Muscle of leg (tissue), 11 donors: Measurements from ENCODE around the gene CXXC4. TPM values are rescaled to one million over a fixed set of nuclear protein-coding genes. Genes with fewer than 3 reads are reported as not detected.

ENCODE experiments used
- DNase-seq: peaks from one replicate; pipeline ENCODE4 v3.0.0; 2013
- H3K27ac ChIP-seq: one replicate; pipeline ENCODE4 v1.5.1; 2013; ENCODE audit warnings: mild to moderate bottlenecking, low read length, control low read depth
- H3K27me3 ChIP-seq: one replicate; pipeline ENCODE4 v1.6.1; 2013; ENCODE audit warnings: low read length; ENCODE audit not compliant: control insufficient read depth, insufficient read depth
- H3K36me3 ChIP-seq: one replicate; pipeline ENCODE4 v1.6.1; 2013; ENCODE audit warnings: low read length; ENCODE audit not compliant: control insufficient read depth, insufficient read depth
- H3K4me1 ChIP-seq: one replicate; pipeline ENCODE4 v1.6.1; 2013; ENCODE audit warnings: low read length; ENCODE audit not compliant: control insufficient read depth, insufficient read depth
- H3K4me3 ChIP-seq: one replicate; pipeline ENCODE4 v1.5.1; 2013; ENCODE audit warnings: low read length, control low read depth
- H3K9me3 ChIP-seq: replicated peaks from 2 replicates; pipeline ENCODE4 v1.6.1; 2013; ENCODE audit warnings: low read depth, low read length; ENCODE audit not compliant: control insufficient read depth
- WGBS: methylation state at CpG from one replicate; pipeline ENCODE4 v1.1.5; 2013; ENCODE audit warnings: missing lambda C conversion rate; ENCODE audit not compliant: insufficient coverage; 5-methylcytosine and 5-hydroxymethylcytosine counted together
- polyA plus RNA-seq, 8 donors: library from polyadenylated mRNA; unstranded; fragments of 120-200 nt; gene quantifications; one replicate each; pipeline versions ENCODE4 v1.2.1 to v1.2.3, GENCODE V29; 2013; ENCODE audit warnings: inconsistent platforms in 1 of 8, low replicate concordance in 1 of 8; ENCODE audit not compliant: insufficient read length in 8 of 8, insufficient read depth in 1 of 8
- total RNA-seq: library from RNA; stranded (reverse); fragments of 120-200 nt; gene quantifications from one replicate; pipeline ENCODE4 v1.2.4, GENCODE V29; 2013

The CXXC4 gene
- total and polyA plus RNA-seq, 9 donors = 1.6 to 3.2 (median 2.6) TPM

DNA sequence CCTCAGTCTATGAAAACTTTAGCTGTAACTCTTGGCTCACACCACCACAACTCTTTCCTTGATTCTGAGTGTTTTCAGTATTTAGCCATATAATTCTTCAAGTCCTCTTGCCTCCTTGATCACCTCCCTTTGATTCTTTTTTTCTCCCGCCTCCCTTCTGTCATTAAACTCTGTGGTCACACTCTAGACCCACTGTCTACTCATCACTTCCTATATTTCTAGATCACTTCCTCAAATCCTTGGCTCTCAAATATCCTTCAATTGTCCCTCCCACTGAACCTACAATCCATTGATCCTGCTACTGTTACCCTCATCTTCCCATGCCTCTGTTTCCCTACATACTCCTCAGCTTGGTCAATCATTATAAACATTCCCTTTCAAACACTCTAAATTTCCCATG lies 12.4 kb upstream of the CXXC4 start:
- Histone ChIP-seq H3K4me1 (no peaks in the 10 kb centered on the region), H3K27ac (no peak overlapping the region), H3K36me3 (no peaks in the 10 kb centered on the region), H3K4me3 (no peak overlapping the region), H3K27me3 (no peaks in the 10 kb centered on the region), H3K9me3 (no peaks in the 10 kb centered on the region)
- DNase-seq = no peak
- 70% methylated on average over 1 of the region's 1 CpG for WGBS

DNA sequence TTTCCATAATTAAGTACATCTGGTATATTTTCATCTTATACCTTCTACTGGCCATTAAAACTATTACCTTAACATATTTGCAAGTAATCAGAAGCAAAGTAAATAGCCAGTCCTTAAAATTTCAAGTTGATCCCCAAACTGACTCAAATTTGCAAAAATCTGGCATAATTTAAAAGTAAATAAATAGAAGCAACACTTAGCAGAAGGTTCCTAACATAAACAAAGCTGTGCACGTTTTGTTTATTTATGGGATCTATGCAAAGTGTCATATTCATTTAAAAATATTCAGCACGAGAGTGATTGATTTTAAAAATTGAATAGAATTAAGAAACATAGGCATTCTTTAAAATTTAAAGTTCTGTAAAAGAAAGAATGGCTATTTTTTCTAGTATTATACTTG lies 9.8 kb upstream of the CXXC4 start:
- H3K36me3 ChIP-seq = no peaks in the 10 kb centered on the region
- no peaks in the 10 kb centered on the region for H3K4me1 ChIP-seq
- no peaks in the 10 kb centered on the region for H3K27me3 ChIP-seq
- no peak overlapping the region for H3K27ac ChIP-seq
- DNase-seq = no peak
- no peaks in the 10 kb centered on the region for H3K9me3 ChIP-seq
- no peak overlapping the region for H3K4me3 ChIP-seq
- no CpG with 5 or more reads among the region's 2 CpGs for WGBS

DNA sequence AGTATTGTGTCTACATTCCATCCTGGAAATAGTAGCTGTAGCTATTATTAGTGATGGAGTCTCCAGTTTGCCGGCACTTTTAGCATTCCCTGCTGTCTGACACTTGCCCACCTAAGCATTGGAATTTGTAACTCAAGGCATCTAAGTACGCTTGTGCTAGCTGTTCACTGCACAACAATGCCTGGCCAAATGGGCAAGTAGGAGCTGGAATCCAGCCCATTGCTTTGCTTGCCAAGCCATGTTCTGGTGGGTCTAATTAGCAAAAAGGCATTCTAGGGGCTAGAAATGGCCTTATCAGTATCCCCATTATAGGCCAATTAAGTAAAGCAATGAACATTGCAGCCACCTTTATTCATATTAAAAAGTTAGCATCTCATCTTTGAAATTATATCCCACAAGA lies 7.8 kb upstream of the CXXC4 start:
- no peaks in the 10 kb centered on the region for H3K9me3 ChIP-seq
- no peak overlapping the region for H3K27ac ChIP-seq
- no peaks in the 10 kb centered on the region for H3K36me3 ChIP-seq
- H3K27me3 ChIP-seq = no peaks in the 10 kb centered on the region
- no peak for DNase-seq
- H3K4me1 ChIP-seq = no peaks in the 10 kb centered on the region
- WGBS = 60% methylated on average over 1 of the region's 2 CpGs
- no peak overlapping the region for H3K4me3 ChIP-seq

DNA sequence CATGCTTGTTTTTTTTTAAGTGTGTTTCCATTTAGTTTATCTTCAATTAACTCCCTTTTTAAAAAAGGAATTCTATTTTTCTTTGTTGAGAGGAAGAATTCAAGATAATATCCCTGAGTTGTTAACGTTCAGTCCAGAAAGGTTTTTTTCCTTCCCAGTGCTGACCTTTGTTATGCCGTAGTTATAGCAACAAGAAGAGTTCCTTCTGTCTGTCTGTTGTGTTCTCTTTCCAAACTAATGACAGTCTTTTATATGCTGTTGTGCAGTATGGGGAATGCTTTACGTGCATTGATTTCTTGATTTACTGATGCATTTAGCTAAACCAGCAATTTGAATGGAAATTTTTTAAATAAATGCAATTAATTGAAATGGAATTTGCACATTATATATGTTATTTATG lies 6.6 kb upstream of the CXXC4 start:
- no CpG with 5 or more reads among the region's 3 CpGs for WGBS
- Histone ChIP-seq H3K9me3 (no peaks in the 10 kb centered on the region), H3K27me3 (no peaks in the 10 kb centered on the region), H3K27ac (no peak overlapping the region), H3K4me3 (no peak overlapping the region), H3K36me3 (no peaks in the 10 kb centered on the region), H3K4me1 (no peaks in the 10 kb centered on the region)
- peak; percentile 56 for DNase-seq

DNA sequence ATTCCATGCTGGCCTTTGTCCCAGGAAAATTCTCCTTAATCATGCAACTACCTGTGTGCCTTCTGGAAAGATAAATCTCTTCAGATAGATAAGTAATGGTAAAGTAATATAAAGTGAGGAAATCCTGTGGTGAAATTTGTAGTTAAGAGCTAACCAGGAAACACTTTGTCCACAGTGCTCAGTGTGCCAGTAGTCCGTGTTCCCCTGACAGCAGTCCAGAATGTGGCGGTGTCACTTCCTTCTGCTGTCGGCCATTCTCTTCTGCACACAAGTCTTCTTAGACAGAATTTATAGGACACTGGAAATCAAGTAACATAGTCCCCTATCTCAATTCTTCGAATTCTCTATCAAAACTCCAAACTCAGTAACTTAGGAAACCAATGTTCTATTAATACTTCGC lies 5.7 kb upstream of the CXXC4 start:
- 63% methylated on average over 2 of the region's 5 CpGs for WGBS
- H3K27ac ChIP-seq = peak overlapping the region; percentile 59
- H3K4me3 ChIP-seq = no peak overlapping the region
- no peaks in the 10 kb centered on the region for H3K4me1 ChIP-seq
- H3K27me3 ChIP-seq = no peaks in the 10 kb centered on the region
- H3K36me3 ChIP-seq = no peaks in the 10 kb centered on the region
- DNase-seq = no peak
- no peaks in the 10 kb centered on the region for H3K9me3 ChIP-seq

DNA sequence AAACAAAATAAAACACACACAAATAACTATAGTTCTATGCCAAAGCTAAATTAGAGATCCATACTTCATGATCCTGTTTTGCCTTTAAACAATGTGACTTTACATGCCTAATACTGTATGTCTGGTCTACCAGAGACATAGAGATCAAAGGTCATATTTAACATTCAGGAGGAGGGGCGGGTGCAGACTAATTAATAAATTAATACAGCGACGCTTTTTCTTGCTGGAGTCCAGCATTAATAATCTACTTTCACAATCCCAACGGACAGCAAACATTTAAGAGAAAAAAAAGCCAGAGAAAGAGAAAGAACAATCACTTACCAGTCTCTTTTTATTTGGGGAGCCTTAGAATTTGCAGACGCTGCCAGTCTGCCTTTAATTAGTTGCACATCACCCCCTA lies 509 bp downstream of the CXXC4 start:
- Histone ChIP-seq H3K36me3 (no peaks in the 10 kb centered on the region), H3K9me3 (no peaks in the 10 kb centered on the region), H3K27me3 (peaks cover 5% of the 10 kb centered on the region), H3K4me3 (peak overlapping the region; percentile 61), H3K4me1 (peaks cover 12% of the 10 kb centered on the region), H3K27ac (peak overlapping the region; percentile 77)
- no peak for DNase-seq
- WGBS = 0% methylated on average over 3 of the region's 5 CpGs

DNA sequence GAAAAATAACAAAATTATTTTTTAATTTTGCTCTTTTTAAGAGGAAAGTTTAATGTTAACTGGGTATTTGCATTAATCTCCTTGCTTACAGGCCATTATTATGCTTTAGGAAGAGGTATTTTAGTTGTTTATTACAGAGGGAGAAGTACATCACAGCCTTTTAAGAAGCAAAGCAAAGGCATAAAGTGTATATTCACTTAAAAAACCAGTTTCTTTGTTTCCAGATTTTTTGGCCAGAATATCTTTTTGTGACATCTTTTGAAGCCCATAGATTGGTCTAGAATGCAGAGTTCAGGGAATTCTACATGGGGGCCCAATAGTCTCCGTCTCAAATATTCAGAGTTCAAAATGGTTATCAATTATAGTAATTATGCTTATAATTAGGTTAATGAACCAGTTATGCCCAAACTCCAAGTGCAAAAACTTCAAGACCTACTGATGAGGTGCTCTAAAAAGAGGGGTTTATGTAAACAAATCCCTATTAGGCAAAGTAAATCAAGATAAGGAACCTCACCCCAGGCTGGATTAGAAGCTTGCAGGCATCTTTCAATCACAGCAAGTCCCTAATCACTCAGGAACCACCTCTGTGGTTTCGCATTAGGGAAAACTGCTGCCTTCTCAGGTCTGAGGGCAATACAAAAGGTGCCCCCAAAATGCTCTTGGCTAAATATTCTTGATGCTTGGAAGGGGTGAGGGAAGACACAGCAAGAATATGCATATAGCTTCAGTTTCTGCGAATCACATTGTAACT lies 1.4 kb downstream of the CXXC4 start:
- H3K4me1 ChIP-seq = peaks cover 12% of the 10 kb centered on the region
- H3K27me3 ChIP-seq = peaks cover 5% of the 10 kb centered on the region
- DNase-seq = no peak
- H3K27ac ChIP-seq = peak overlapping the region; percentile 24
- H3K9me3 ChIP-seq = no peaks in the 10 kb centered on the region
- no peaks in the 10 kb centered on the region for H3K36me3 ChIP-seq
- H3K4me3 ChIP-seq = no peak overlapping the region
- no CpG with 5 or more reads among the region's 3 CpGs for WGBS

DNA sequence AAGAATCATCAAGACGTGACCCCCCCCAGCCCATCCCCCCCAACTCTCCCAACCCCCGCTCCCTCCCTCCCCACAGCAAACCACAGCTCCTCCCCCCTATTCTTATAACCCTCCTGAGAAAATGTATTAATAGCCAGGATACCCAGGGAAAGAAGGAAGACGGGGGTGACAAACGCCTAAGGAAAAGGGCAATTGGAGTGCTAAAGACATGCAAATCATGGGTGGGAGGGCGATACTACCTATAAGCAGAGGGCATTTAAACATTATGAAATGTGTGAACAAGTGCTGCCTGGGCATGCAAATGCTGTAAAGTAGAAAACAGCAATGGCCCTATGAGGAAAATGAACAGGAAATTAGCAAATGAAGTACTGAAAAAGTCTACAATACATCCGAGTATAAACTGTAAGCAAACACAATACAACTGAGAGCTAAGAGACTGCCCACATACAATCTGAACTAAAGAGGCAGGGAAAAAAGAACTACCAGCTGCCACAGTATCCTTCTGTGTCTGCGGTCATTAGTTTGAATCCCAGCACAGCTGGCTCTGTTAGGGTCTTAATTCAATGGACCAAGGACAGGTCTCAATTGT lies 2.4 kb downstream of the CXXC4 start:
- WGBS = 0% methylated on average over 4 of the region's 7 CpGs
- peak overlapping the region; percentile 74 for H3K27ac ChIP-seq
- peaks cover 5% of the 10 kb centered on the region for H3K27me3 ChIP-seq
- no peaks in the 10 kb centered on the region for H3K36me3 ChIP-seq
- no peaks in the 10 kb centered on the region for H3K9me3 ChIP-seq
- peak; percentile 44 for DNase-seq
- H3K4me3 ChIP-seq = peak overlapping the region; percentile 73
- H3K4me1 ChIP-seq = peaks cover 12% of the 10 kb centered on the region

DNA sequence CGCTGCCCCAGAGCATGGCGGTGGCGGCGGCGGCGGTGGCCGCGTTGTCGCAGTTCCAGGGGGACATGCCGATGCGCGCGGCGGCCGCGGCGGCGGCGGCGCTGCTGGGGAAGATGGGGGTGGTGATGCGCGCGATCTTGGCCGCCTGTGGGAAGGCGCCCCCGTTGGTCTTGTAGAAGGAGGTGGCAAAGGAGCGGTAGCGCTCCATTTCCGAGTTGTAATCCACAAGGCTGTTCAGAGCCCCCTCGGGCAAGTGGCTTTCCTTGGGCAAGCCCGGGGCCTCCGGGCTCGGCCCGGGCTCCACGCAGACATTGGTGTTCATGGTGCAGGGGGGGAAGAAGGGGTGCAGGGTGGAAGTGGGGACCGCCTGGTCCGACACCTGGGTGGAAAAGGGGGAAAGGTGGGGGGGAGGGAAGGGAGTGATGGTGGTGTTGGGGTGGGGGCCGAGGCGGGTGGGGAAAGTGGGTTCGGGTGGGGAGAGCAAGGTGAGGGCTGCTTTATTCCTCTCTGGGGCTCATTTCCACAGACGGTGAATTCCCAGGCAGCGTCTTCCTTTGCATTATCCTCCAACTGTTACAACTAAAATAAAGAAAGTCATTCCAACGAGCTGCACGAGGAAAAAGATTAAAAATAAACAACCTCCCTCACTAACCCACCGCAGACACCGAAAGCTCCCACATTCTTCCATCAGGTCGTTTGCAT lies 3.1 kb downstream of the CXXC4 start:
- WGBS = 0% methylated on average over 36 of the region's 47 CpGs
- H3K4me3 ChIP-seq = peak overlapping the region; percentile 73
- H3K36me3 ChIP-seq = no peaks in the 10 kb centered on the region
- no peaks in the 10 kb centered on the region for H3K9me3 ChIP-seq
- peak overlapping the region; percentile 71 for H3K27ac ChIP-seq
- DNase-seq = peak; percentile 65
- peaks cover 12% of the 10 kb centered on the region for H3K4me1 ChIP-seq
- peaks cover 5% of the 10 kb centered on the region for H3K27me3 ChIP-seq

DNA sequence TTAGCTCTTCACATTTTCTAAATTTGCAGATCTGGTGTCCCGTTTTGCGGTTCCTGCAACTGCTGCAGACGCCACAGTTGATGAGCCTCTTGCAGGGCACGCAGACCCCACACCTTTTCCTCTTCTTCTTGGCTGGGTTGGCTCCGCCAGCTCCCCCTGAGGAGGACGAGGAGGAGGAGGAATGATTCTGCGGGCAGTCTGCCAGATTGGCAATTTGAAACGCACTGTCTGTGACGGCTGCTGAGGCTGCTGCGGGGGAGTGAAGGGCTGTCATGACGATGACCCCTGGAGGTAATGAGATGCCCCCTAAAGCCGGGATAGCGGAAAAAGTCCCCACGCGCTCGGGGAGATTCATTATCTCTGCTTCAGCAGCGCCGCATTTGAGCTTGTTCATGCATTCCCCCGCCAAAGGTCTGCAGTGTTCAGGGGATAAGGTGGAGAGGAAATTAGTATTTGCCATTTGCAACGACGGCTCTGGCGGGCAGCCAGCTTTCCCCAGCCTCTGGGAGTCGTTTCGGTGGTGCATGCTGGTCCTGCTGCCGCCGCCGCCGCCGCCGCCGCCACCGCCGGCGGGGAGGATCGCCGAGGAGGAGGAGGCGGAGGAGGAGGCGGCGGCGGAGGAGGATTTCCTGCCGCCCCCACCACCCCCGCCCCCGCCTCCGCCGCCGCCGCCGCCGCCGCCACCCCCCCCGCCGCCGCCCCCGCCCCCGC lies 3.8 kb downstream of the CXXC4 start:
- H3K27ac ChIP-seq = peak overlapping the region; percentile 80
- H3K4me1 ChIP-seq = peaks cover 12% of the 10 kb centered on the region

More for the DNA sequence above, 3.8 kb downstream of the CXXC4 start:
- Histone ChIP-seq H3K36me3 (no peaks in the 10 kb centered on the region), H3K4me3 (peak overlapping the region; percentile 79), H3K27me3 (peaks cover 5% of the 10 kb centered on the region), H3K9me3 (no peaks in the 10 kb centered on the region)
- peak; percentile 79 for DNase-seq
- under 1% methylated on average over 32 of the region's 55 CpGs for WGBS
